Type B pancreatic cell (in vitro differentiated cells): ENCODE measurements around the gene CDC42BPG. TPM values are rescaled to one million over a fixed set of nuclear protein-coding genes. Genes with fewer than 3 reads are reported as not detected.

ENCODE experiments used
- DNase-seq: peaks from one replicate; pipeline ENCODE4 v3.0.0; 2021; ENCODE audit warnings: mixed read lengths; ENCODE audit not compliant: unreplicated experiment; ENCODE audit errors: extremely low spot score
- H3K27ac Mint-ChIP-seq: 2 replicates; pipeline ENCODE4 v1.8.0; 2021; ENCODE audit warnings: mild to moderate bottlenecking, mixed read lengths
- H3K27me3 Mint-ChIP-seq: 2 replicates; pipeline ENCODE4 v1.8.0; 2021; ENCODE audit warnings: mixed read lengths
- H3K36me3 Mint-ChIP-seq: 2 replicates; pipeline ENCODE4 v1.8.0; 2021; ENCODE audit warnings: mixed read lengths
- H3K4me1 Mint-ChIP-seq: one replicate; pipeline ENCODE4 v1.8.0; 2021; ENCODE audit warnings: mixed read lengths; ENCODE audit not compliant: unreplicated experiment
- H3K4me3 Mint-ChIP-seq: 2 replicates; pipeline ENCODE4 v1.8.0; 2021; ENCODE audit warnings: mild to moderate bottlenecking, mixed read lengths
- H3K9me3 Mint-ChIP-seq: 2 replicates; pipeline ENCODE4 v1.8.0; 2021; ENCODE audit warnings: mixed read lengths
- total RNA-seq: library from RNA; stranded (reverse); gene quantifications from 2 replicates; pipeline ENCODE4 v1.2.1, GENCODE V29; 2021; ENCODE audit warnings: low replicate concordance
- TF ChIP-seq, protein P1 (sequence below): fragments of 200-600 bp; sonication (generic); conservative IDR thresholded peaks from 2 replicates; pipeline ENCODE4 v1.5.0; 2021; ENCODE audit warnings: antibody characterized with exemption, mild to moderate bottlenecking

The CDC42BPG gene
- total RNA-seq, 1 donor from 2014 or later, result 20.1 TPM

DNA sequence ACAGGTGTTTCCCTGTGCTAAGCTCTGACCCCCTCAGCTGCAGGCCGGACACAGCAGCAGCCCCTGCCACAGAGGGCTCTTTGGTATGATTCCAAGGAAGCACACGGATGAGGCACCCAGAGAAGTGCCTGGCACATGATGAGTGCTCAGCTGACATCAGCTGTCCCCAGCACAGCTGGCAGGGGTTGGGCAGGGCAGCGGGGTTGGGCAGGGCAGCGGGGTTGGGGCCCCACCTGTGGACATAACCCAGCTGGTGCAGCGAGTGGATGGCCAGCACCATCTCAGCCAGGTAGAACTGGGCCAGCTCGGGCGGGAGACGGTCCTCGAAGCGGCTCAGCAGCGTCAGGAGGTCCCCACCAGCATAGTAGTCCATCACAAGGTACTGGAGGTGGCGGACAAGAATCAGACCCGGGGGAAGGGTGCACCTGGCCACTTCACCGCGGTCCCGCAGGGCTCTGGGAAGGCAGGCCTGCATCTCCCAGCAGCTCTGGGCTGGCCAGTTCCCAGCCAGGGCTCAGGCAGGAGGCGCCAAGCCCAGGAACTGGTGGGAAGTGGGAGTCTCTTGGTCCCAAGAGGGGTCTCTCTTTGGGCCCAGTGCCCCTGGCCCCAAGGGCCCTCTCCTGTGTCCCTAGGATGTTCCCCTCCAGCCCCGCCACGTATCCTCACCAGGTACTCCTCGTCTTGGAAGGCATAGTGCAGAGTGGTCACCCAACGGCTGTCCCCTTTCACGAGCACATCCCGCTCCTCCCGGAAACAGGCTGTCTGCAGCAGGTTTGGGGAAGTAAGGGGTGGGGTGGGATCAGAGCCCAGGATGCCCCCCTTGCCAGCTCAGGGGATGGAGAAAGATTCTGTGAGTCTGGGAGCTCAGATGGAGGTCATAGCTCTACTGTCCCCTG lies 4.3 kb downstream of the CDC42BPG start:
- no peak overlapping the region for H3K27ac Mint-ChIP-seq
- peaks cover 2% of the 10 kb centered on the region for H3K4me1 Mint-ChIP-seq
- DNase-seq, result no peak

DNA sequence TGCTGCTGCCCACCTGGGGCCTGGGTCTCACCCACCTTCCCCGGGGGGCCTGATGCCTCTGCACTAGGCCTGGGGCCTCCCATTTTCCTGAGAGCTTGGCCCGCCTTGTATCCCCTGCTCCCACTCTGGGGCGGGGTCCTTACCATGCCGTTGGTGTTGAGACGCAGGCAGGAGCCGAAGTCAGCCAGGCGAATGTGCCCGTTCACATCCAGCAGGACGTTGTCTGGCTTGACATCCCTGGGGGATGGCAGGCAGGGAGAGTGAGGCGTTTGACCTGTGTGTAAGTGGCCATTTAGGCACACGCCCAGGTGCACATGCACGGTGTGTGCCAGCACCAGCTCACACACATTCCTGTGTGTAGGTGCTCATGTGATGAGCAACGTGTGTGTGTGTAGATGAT lies 5.1 kb downstream of the CDC42BPG start:
- H3K9me3 Mint-ChIP-seq, result no peaks in the 10 kb centered on the region

More for the DNA sequence above, 4.3 kb downstream of the CDC42BPG start:
- TF ChIP-seq, protein P1, sequence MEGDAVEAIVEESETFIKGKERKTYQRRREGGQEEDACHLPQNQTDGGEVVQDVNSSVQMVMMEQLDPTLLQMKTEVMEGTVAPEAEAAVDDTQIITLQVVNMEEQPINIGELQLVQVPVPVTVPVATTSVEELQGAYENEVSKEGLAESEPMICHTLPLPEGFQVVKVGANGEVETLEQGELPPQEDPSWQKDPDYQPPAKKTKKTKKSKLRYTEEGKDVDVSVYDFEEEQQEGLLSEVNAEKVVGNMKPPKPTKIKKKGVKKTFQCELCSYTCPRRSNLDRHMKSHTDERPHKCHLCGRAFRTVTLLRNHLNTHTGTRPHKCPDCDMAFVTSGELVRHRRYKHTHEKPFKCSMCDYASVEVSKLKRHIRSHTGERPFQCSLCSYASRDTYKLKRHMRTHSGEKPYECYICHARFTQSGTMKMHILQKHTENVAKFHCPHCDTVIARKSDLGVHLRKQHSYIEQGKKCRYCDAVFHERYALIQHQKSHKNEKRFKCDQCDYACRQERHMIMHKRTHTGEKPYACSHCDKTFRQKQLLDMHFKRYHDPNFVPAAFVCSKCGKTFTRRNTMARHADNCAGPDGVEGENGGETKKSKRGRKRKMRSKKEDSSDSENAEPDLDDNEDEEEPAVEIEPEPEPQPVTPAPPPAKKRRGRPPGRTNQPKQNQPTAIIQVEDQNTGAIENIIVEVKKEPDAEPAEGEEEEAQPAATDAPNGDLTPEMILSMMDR, result no peak
- Mint-ChIP-seq H3K4me3 (no peak overlapping the region), H3K36me3 (no peaks in the 10 kb centered on the region), H3K27me3 (peaks cover 10% of the 10 kb centered on the region), H3K9me3 (no peaks in the 10 kb centered on the region)

DNA sequence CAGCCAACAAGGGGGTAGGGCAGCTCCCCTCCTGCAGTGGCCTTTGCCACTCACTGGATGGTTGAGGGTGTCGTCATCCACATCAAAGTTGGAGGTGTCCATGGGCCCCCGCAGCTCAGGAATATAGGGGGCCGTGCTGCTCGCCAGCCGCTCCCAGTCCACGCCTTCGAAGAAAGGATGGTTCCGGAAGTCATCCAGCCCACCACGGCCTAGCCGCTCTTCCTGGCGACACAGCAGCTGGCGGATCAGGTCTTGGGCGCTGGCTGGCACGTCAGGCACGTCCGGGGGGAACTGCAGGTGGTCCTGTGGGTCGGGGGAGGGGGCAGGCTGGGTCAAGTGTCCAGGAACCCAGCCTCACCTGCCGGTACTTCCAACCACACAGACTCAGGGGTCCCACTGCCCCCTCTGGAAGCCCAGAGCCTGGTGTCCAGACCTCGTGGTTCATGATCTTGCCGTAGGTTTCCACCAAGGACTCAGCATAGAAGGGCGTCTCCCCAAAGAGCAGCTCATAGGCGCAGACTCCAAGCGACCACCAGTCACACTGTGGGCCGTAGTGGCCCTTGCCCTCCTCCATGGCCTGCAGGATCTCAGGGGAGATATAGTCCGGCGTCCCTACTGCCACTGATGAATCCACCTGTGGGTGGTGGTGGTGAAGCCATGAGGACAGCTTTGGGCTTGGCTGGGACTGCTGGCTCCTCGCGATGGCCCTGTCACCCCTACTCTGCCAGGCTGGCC lies 5.7 kb downstream of the CDC42BPG start:
- Mint-ChIP-seq H3K9me3 (no peaks in the 10 kb centered on the region), H3K4me1 (no peaks in the 10 kb centered on the region), H3K36me3 (no peaks in the 10 kb centered on the region), H3K4me3 (no peak overlapping the region), H3K27me3 (peaks cover 5% of the 10 kb centered on the region), H3K27ac (no peak overlapping the region)
- TF ChIP-seq, protein P1, result no peak
- DNase-seq, result no peak

More for the DNA sequence above, 5.1 kb downstream of the CDC42BPG start:
- no peaks in the 10 kb centered on the region for H3K36me3 Mint-ChIP-seq
- no peak for DNase-seq
- peaks cover 8% of the 10 kb centered on the region for H3K27me3 Mint-ChIP-seq
- H3K27ac Mint-ChIP-seq, result peak overlapping the region; percentile 57
- TF ChIP-seq, protein P1, result no peak
- no peaks in the 10 kb centered on the region for H3K4me1 Mint-ChIP-seq
- H3K4me3 Mint-ChIP-seq, result no peak overlapping the region

DNA sequence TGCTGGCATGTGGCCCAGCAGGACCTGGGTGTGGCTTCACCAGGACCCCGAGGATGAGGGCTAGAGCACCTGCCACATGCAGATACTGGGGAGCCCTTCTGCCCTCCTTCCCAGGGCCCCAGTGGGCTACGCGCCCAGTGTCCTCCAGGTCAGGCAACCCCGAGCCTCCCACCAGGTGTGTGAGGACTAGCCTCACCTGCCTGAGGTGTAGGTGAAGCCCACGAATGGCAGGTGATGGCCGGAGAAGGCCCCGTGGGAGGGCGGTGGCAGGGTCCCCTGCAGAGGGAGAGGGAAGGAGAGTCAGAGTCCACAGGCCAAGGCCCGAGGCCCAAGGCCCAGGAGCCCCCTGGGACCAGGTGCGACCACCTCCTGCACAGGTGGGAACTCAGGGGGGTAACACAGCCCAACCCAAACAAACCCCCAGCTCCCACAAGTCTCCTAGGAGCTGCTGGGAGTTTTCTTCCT lies 6.5 kb downstream of the CDC42BPG start:
- no peaks in the 10 kb centered on the region for H3K36me3 Mint-ChIP-seq
- H3K9me3 Mint-ChIP-seq, result no peaks in the 10 kb centered on the region
- H3K4me3 Mint-ChIP-seq, result no peak overlapping the region
- H3K27ac Mint-ChIP-seq, result no peak overlapping the region
- H3K27me3 Mint-ChIP-seq, result no peaks in the 10 kb centered on the region
- TF ChIP-seq, protein P1, result no peak
- no peak for DNase-seq
- H3K4me1 Mint-ChIP-seq, result no peaks in the 10 kb centered on the region

DNA sequence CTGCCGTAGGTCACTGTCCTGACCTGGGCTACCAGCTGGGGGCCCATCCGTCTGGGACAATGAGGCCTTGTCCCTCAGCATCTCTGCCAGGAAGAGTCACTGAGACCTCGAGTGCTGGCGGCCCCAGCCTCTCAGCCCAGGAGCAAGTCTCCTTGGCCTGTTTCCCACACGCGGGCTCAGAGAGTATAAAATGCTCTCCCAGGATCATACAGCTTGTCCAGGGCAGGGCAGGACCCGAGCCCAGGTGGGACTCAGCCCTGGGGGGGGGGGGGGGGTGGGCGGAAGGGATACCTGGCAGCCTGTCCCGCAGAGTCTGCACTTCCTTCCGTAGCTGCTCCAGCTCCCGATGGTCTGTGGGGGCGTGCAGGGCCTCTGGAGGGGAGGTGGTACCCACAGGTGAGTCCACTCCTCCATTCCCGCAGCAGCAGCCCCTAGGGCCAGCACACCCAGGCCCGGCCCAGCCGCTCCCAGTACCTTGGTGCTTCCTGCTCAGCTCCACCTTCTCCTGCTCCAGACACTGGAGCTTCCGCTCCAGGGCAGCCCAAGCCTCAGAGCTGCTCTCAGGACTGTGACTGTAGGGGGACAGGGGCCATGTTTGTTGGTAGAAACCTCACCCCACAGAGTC lies 7.9 kb downstream of the CDC42BPG start:
- DNase-seq, result no peak
- Mint-ChIP-seq H3K27ac (no peak overlapping the region), H3K4me1 (no peaks in the 10 kb centered on the region), H3K4me3 (no peak overlapping the region), H3K9me3 (no peaks in the 10 kb centered on the region), H3K36me3 (no peaks in the 10 kb centered on the region), H3K27me3 (no peaks in the 10 kb centered on the region)
- TF ChIP-seq, protein P1, result no peak
